Ovary (tissue), 9 donors: Measurements from ENCODE around the gene GIN1. TPM values are rescaled to one million over a fixed set of nuclear protein-coding genes. Genes with fewer than 3 reads are reported as not detected.
"Not testable (repeated sequence)": the region's sequence is repeated elsewhere in the genome, so short reads cannot be mapped to it uniquely, and the experiment has no call there.

Source experiments
- DNase-seq, 5 donors: peaks; one replicate each; pipeline ENCODE4 v3.0.0-alpha.2; 2019 to 2020
- H3K27ac ChIP-seq, 2 donors: fragments of 200-600 bp; one replicate each; pipeline versions ENCODE4 v1.5.1 to v1.8.0; 2019 to 2022
- H3K27me3 ChIP-seq: fragments of 200-600 bp; one replicate; pipeline ENCODE4 v1.8.0; 2022
- H3K36me3 ChIP-seq: fragments of 200-600 bp; sonication (generic); one replicate; pipeline ENCODE4 v1.5.1; 2019
- H3K4me1 ChIP-seq: one replicate; pipeline ENCODE4 v1.8.1; 2013; ENCODE audit warnings: mild to moderate bottlenecking, moderate library complexity; ENCODE audit not compliant: insufficient read depth
- H3K4me3 ChIP-seq: fragments of 200-600 bp; sonication (generic); one replicate; pipeline ENCODE4 v1.5.1; 2017
- H3K9me3 ChIP-seq, 2 donors: fragments of 200-600 bp in 1 of 2; sonication (generic) in 1 of 2; one replicate each; pipeline versions ENCODE4 v1.5.1 to v1.8.1; 2013 to 2019; ENCODE audit warnings: mild to moderate bottlenecking in 1 of 2, moderate library complexity in 1 of 2
- EP300 ChIP-seq: sonication (generic); formaldehyde crosslinking; IDR thresholded peaks from one replicate; pipeline ENCODE4 v1.6.1; 2017; ENCODE audit warnings: antibody characterized with exemption
- POLR2A ChIP-seq: fragments of 450-650 bp; IDR thresholded peaks from one replicate; pipeline ENCODE4 v1.6.1; 2017; ENCODE audit warnings: antibody characterized with exemption, mild to moderate bottlenecking, moderate library complexity
- WGBS, 3 donors: extraction: QIAGEN DNeasy Blood & Tissue Kit in 1 of 3; methylation state at CpG; one replicate each; pipeline versions ENCODE4 v1.1.5 to v1.1.7; 2013 to 2017; 5-methylcytosine and 5-hydroxymethylcytosine counted together
- intact Hi-C, 4 donors: fragments of 100-400 bp; cut with DNase I; formaldehyde crosslinking; loops; one replicate each; pipeline versions ENCODE4 v1.11.0 to v1.15.1; 2022 to 2023
- polyA plus RNA-seq, 2 donors: library from polyadenylated mRNA; stranded (reverse); fragments of 200-250 nt in 1 of 2; fragments of 350-450 nt in 1 of 2; fragmentation: Illumina TruSeq in 1 of 2; extraction: RNeasy Lipid Tissue Mini Kit (QIAGEN cat#74804) in 1 of 2; gene quantifications; one replicate each; pipeline ENCODE4 v1.2.3, GENCODE V29; 2013 to 2014
- total RNA-seq, 7 donors: library from RNA; depleted of rRNA in 2 of 7; stranded (reverse); fragments of >200 nt in 2 of 7; fragmentation: NEBNext Ultra II Directional in 3 of 7; extraction: Animal tissue kit (Norgen Biotek cat#: 25700) in 3 of 7; gene quantifications; one replicate each; pipeline versions ENCODE4 v1.1.0 to v1.2.4, GENCODE V29; 2016 to 2023
- TF ChIP-seq, protein P1 (sequence below), 3 donors: fragments of 450-650 bp in 2 of 3; fragments of 200-600 bp in 1 of 3; IDR thresholded peaks; one replicate each; pipeline versions ENCODE4 v1.5.1 to v1.8.0; 2016 to 2022; ENCODE audit warnings: antibody characterized with exemption in 3 of 3, mild to moderate bottlenecking in 1 of 3
- donor health status: DM: no; HTN: no; CAD: no; lungs with moderate emphysema.
- donor health status: DM: no; HTN: no; CAD: no.
- donor health status: Bipolar disorder and iron deficiency.
- donor health status: DM: yes; HTN: yes; CAD: no.
- donor health status: DM: no; HTN: no; CAD: no.
- donor health status: DM: yes; HTN: yes; CAD: no.

The GIN1 gene
- total and polyA plus RNA-seq, 9 donors: 2.0 to 13.3 (median 7.5) TPM

- TF ChIP-seq, protein P1, sequence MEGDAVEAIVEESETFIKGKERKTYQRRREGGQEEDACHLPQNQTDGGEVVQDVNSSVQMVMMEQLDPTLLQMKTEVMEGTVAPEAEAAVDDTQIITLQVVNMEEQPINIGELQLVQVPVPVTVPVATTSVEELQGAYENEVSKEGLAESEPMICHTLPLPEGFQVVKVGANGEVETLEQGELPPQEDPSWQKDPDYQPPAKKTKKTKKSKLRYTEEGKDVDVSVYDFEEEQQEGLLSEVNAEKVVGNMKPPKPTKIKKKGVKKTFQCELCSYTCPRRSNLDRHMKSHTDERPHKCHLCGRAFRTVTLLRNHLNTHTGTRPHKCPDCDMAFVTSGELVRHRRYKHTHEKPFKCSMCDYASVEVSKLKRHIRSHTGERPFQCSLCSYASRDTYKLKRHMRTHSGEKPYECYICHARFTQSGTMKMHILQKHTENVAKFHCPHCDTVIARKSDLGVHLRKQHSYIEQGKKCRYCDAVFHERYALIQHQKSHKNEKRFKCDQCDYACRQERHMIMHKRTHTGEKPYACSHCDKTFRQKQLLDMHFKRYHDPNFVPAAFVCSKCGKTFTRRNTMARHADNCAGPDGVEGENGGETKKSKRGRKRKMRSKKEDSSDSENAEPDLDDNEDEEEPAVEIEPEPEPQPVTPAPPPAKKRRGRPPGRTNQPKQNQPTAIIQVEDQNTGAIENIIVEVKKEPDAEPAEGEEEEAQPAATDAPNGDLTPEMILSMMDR (IDR thresholded peaks at IDR 0.05): no peak
- TF ChIP-seq POLR2A (no peak), EP300 (no peak)
- H3K4me1 ChIP-seq: no peaks in the 10 kb centered on the region
- DNase-seq: no peak
- no peak overlapping the region for H3K4me3 ChIP-seq
- H3K9me3 ChIP-seq: no peaks in the 10 kb centered on the region
- no peaks in the 10 kb centered on the region for H3K27me3 ChIP-seq
- H3K27ac ChIP-seq: no peak overlapping the region
- no peaks in the 10 kb centered on the region for H3K36me3 ChIP-seq
- 15 to 29% (median 23%) methylated on average over 1 of the region's 1 CpG for whole genome bisulfite sequencing, 3 donors
- intact Hi-C loops: no loop called here
Observed at GRCh38 chr5:103066326-103066725, 53.6 kb downstream of the GIN1 start.

DNA sequence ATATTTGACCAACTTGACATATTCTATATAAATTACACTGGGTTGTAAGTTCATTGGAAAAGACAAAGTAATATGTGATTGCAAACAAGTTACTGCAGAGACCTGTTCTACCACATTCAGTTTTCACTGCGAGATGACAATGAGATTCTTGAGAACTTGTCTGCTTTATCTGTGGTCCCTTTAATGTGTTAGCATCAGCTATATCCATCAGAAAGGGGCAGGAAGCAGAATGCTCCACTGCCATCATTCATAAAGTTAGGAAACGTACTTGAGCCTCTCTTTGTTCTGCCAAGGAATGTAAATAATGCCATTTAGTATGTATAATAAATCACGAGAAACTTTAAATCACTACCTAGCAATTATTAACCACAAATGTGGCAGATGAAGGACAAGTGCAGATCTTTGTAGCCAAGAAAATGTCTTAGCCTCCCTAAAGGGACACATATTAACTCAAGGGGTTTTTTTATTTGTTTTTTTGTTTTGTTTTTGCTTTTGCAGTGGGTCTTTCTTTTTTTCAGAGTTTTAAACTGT is 59.4 kb downstream of the GIN1 start:
- Histone ChIP-seq H3K9me3 (no peaks in the 10 kb centered on the region), H3K27ac (no peak overlapping the region), H3K4me3 (no peak overlapping the region), H3K4me1 (no peaks in the 10 kb centered on the region), H3K27me3 (no peaks in the 10 kb centered on the region), H3K36me3 (no peaks in the 10 kb centered on the region)
- 24 to 42% (median 29%) methylated on average over 3 of the region's 3 CpGs for WGBS, 3 donors
- intact Hi-C loops: no loop called here
- DNase-seq: no peak
- TF ChIP-seq, protein P1 (IDR thresholded peaks at IDR 0.05): no peak
- TF ChIP-seq EP300 (no peak), POLR2A (no peak)

DNA sequence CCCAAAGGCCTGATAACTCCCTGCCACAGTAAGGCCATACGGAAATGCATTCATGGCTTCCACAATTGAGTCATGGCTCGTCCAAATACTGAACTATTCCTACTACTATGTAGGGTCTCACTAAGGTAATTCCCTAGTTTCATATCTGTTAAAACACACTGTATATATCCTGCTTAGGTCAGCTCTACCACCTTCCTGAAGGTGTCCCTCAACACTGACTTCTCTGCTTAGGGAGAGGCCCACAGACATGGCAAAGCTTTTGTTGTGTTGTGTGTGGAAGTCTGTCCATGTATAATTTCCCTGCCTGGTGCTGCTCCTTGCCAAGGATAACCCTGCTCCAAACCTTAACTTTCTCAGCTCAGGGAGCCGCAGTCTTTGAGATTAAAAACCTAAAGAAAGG is 60.4 kb downstream of the GIN1 start:
- H3K36me3 ChIP-seq: no peaks in the 10 kb centered on the region
- H3K4me1 ChIP-seq: no peaks in the 10 kb centered on the region
- no peak overlapping the region for H3K27ac ChIP-seq
- TF ChIP-seq, protein P1 (IDR thresholded peaks at IDR 0.05): no peak
- TF ChIP-seq POLR2A (no peak), EP300 (no peak)
- no peaks in the 10 kb centered on the region for H3K27me3 ChIP-seq
- intact Hi-C loops: no loop called here
- WGBS, 3 donors: 90 to 93% (median 90%) methylated on average over 3 of the region's 3 CpGs
- no peak overlapping the region for H3K4me3 ChIP-seq
- no peaks in the 10 kb centered on the region for H3K9me3 ChIP-seq
- DNase-seq: no peak

DNA sequence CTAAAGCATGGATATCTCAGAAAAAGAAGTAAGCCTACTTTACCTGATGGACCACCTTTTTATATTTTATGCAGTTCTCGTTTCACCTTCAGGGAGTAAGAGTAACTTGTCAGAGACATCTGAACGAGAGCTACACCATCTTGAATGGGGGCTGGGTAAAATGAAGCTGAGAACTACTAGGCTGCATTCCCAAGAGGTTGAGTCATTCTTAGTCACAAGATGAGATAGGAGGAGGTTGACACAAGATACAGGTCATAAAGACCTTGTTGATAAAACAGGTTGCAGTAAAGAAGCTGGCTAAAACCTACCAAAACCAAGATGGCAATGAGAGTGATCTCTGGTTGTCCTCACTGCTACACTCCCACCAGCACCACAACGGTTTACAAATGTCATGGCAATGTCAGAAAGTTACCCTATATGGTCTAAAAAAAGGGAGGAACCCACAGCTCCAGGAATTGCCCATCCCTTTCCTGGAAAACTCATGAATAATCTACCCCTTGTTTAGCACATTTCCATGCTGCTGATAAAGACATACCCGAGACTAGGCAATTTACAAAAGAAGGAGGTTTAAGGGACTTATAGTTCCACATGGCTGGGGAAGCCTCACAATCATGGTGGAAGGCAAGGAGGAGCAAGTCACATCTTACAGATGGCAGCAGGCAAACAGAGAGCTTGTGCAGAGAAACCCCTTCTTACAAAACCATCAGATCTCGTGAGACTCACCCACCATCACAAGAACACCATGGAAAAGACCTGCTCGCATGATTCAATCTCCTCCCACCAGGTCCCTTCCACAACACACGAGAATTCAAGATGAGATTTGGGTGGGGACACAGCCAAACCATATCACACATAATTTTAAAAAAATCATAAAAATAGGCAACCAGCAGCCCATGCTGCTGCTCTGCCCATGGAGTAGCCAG is 62.5 kb downstream of the GIN1 start:
- H3K27me3 ChIP-seq: no peaks in the 10 kb centered on the region
- no peaks in the 10 kb centered on the region for H3K36me3 ChIP-seq
- TF ChIP-seq, protein P1 (IDR thresholded peaks at IDR 0.05): no peak
- TF ChIP-seq EP300 (no peak), POLR2A (no peak)
- intact Hi-C loops: no loop called here
- DNase-seq: no peak
- H3K4me3 ChIP-seq: no peak overlapping the region
- H3K9me3 ChIP-seq: no peaks in the 10 kb centered on the region
- no peak overlapping the region for H3K27ac ChIP-seq
- no peaks in the 10 kb centered on the region for H3K4me1 ChIP-seq
- WGBS, 3 donors: 74 to 83% (median 75%) methylated on average over 6 to 7 of the region's 7 CpGs

DNA sequence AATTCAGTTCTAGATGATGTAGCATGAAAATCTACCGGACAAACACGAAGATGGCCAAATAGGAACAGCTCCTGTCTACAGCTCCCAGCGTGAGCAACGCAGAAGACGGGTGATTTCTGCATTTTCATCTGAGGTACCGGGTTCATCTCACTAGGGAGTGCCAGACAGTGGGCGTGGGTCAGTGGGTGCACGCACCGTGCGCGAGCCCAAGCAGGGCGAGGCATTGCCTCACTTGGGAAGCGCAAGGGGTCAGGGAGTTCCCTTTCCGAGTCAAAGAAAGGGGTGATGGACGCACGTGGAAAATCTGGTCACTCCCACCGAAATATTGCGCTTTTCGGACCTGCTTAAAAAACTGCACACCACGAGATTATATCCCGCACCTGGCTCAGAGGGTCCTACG is 73.2 kb downstream of the GIN1 start:
- intact Hi-C loops: loop anchor here in 1 of 4 donors (10.0 kb wide), 1 partner anchor 462 kb away; no protein-coding TSS in a partner anchor
- 87 to 94% (median 93%) methylated on average over 22 of the region's 22 CpGs for WGBS, 3 donors
- not testable (repeated sequence) for H3K27ac ChIP-seq, H3K27me3 ChIP-seq, H3K36me3 ChIP-seq, H3K4me3 ChIP-seq, H3K9me3 ChIP-seq, DNase-seq, H3K4me1 ChIP-seq
